H9 (cell line): ENCODE data around the gene RSPH9. TPM values are rescaled to one million over a fixed set of nuclear protein-coding genes. Genes with fewer than 3 reads are reported as not detected.

Source experiments
- DNase-seq: peaks from one replicate; pipeline ENCODE4 v3.0.0-alpha.2; 2017
- H2AFZ ChIP-seq: one replicate; pipeline ENCODE4 v1.6.1; 2013; ENCODE audit warnings: mild to moderate bottlenecking, low read length, control low read depth, moderate library complexity
- H2AK5ac ChIP-seq: 2 replicates; pipeline ENCODE4 v1.6.1; 2013; ENCODE audit warnings: low read length, control low read depth, mixed read lengths; ENCODE audit not compliant: insufficient read length
- H2BK120ac ChIP-seq: one replicate; pipeline ENCODE4 v1.6.1; 2013; ENCODE audit warnings: low read depth, mild to moderate bottlenecking, low read length, control low read depth, inconsistent platforms; ENCODE audit not compliant: poor library complexity, severe bottlenecking
- H2BK12ac ChIP-seq: 2 replicates; pipeline ENCODE4 v1.6.1; 2013; ENCODE audit warnings: low read length, control low read depth, mixed read lengths, low read depth; ENCODE audit not compliant: insufficient read length
- H2BK15ac ChIP-seq: 2 replicates; pipeline ENCODE4 v1.6.1; 2013; ENCODE audit warnings: low read depth, low read length, control low read depth
- H2BK20ac ChIP-seq: one replicate; pipeline ENCODE4 v1.6.1; 2013; ENCODE audit warnings: low read depth, mild to moderate bottlenecking, low read length, control low read depth, inconsistent platforms; ENCODE audit not compliant: poor library complexity, severe bottlenecking
- H2BK5ac ChIP-seq: 2 replicates; pipeline ENCODE4 v1.6.1; 2013; ENCODE audit warnings: low read length, control low read depth, mixed read lengths; ENCODE audit not compliant: insufficient read length
- H3K14ac ChIP-seq: 2 replicates; pipeline ENCODE4 v1.6.1; 2013; ENCODE audit warnings: low read length, control low read depth; ENCODE audit not compliant: insufficient read depth
- H3K18ac ChIP-seq: 2 replicates; pipeline ENCODE4 v1.6.1; 2013; ENCODE audit warnings: low read depth, mild to moderate bottlenecking, mixed read lengths, low read length, control low read depth; ENCODE audit not compliant: insufficient read length
- H3K23ac ChIP-seq: 2 replicates; pipeline ENCODE4 v1.6.1; 2013; ENCODE audit warnings: low read length, control low read depth, mixed read lengths, low read depth; ENCODE audit not compliant: insufficient read length
- H3K23me2 ChIP-seq: 2 replicates; pipeline ENCODE4 v1.6.1; 2013; ENCODE audit warnings: low read depth, mild to moderate bottlenecking, mixed read lengths, low read length, control low read depth; ENCODE audit not compliant: insufficient read length, poor library complexity, severe bottlenecking
- H3K27ac ChIP-seq: 2 replicates; pipeline ENCODE4 v1.5.1; 2013; ENCODE audit warnings: low read length, control low read depth, mixed read lengths, low read depth; ENCODE audit not compliant: insufficient read length
- H3K27me3 ChIP-seq: 2 replicates; pipeline ENCODE4 v1.6.1; 2013; ENCODE audit warnings: low read length, control low read depth, inconsistent platforms; ENCODE audit not compliant: insufficient read depth
- H3K4ac ChIP-seq: 2 replicates; pipeline ENCODE4 v1.6.1; 2013; ENCODE audit warnings: low read depth, mild to moderate bottlenecking, control low read depth, inconsistent platforms, low read length, moderate library complexity
- H3K4me1 ChIP-seq: 2 replicates; pipeline ENCODE4 v1.6.1; 2013; ENCODE audit warnings: low read length, control low read depth, inconsistent platforms; ENCODE audit not compliant: insufficient read depth
- H3K4me2 ChIP-seq: 2 replicates; pipeline ENCODE4 v1.6.1; 2013; ENCODE audit warnings: low read length, control low read depth, mixed read lengths; ENCODE audit not compliant: insufficient read length, insufficient read depth
- H3K56ac ChIP-seq: 2 replicates; pipeline ENCODE4 v1.6.1; 2013; ENCODE audit warnings: low read depth, mild to moderate bottlenecking, mixed read lengths, low read length, control low read depth; ENCODE audit not compliant: insufficient read length
- H3K79me1 ChIP-seq: 2 replicates; pipeline ENCODE4 v1.6.1; 2013; ENCODE audit warnings: low read depth, mild to moderate bottlenecking, moderate library complexity, low read length, control low read depth, inconsistent platforms; ENCODE audit not compliant: insufficient read depth, poor library complexity, severe bottlenecking
- H3K79me2 ChIP-seq: 2 replicates; pipeline ENCODE4 v1.6.1; 2013; ENCODE audit warnings: low read length, control low read depth, inconsistent platforms; ENCODE audit not compliant: insufficient read depth
- H3K9ac ChIP-seq: 2 replicates; pipeline ENCODE4 v1.6.1; 2013; ENCODE audit warnings: low read length, control low read depth, mixed read lengths; ENCODE audit not compliant: insufficient read length; ENCODE audit errors: extremely low read depth
- H3K9me3 ChIP-seq: one replicate; pipeline ENCODE4 v1.6.1; 2013; ENCODE audit warnings: low read depth, low read length, inconsistent platforms; ENCODE audit not compliant: control insufficient read depth
- H3T11ph ChIP-seq: one replicate; pipeline ENCODE4 v1.6.1; 2013; ENCODE audit warnings: mild to moderate bottlenecking, low read length, control low read depth, inconsistent platforms
- H4K20me1 ChIP-seq: one replicate; pipeline ENCODE4 v1.6.1; 2013; ENCODE audit not compliant: control insufficient read depth, insufficient read length, insufficient read depth
- H4K5ac ChIP-seq: 2 replicates; pipeline ENCODE4 v1.6.1; 2013; ENCODE audit warnings: low read depth, mild to moderate bottlenecking, mixed read lengths, low read length, control low read depth; ENCODE audit not compliant: insufficient read length
- H4K8ac ChIP-seq: replicated peaks from 2 replicates; pipeline ENCODE4 v1.6.1; 2013; ENCODE audit warnings: low read length, control low read depth, mixed read lengths, low read depth; ENCODE audit not compliant: insufficient read length
- H4K91ac ChIP-seq: 2 replicates; pipeline ENCODE4 v1.6.1; 2013; ENCODE audit warnings: low read depth, mild to moderate bottlenecking, moderate library complexity, mixed read lengths, low read length, control low read depth; ENCODE audit not compliant: insufficient read length
- H3K27ac Mint-ChIP-seq, 3 experiments: 2 replicates in 2 of 3; 3 replicates in 1 of 3; pipeline ENCODE4 v1.8.0; 2020 to 2021; ENCODE audit warnings: mixed read lengths in 3 of 3, mild to moderate bottlenecking in 1 of 3, moderate library complexity in 1 of 3
- H3K27me3 Mint-ChIP-seq: 2 replicates; pipeline ENCODE4 v1.8.0; 2021; ENCODE audit warnings: low read depth, mild to moderate bottlenecking, moderate library complexity, mixed read lengths
- H3K36me3 Mint-ChIP-seq, 3 experiments: 2 replicates in 2 of 3; 3 replicates in 1 of 3; pipeline ENCODE4 v1.8.0; 2020 to 2021; ENCODE audit warnings: low read depth in 3 of 3, mixed read lengths in 3 of 3; ENCODE audit not compliant: insufficient read depth in 1 of 3
- H3K4me1 Mint-ChIP-seq, 2 experiments: 2 replicates each; pipeline ENCODE4 v1.8.0; 2020; ENCODE audit warnings: mixed read lengths in 2 of 2
- H3K4me3 Mint-ChIP-seq, 2 experiments: 2 replicates in 1 of 2; 3 replicates in 1 of 2; pipeline ENCODE4 v1.8.0; 2020 to 2021; ENCODE audit warnings: mild to moderate bottlenecking in 2 of 2, mixed read lengths in 2 of 2, moderate library complexity in 1 of 2
- H3K9me3 Mint-ChIP-seq, 2 experiments: 2 replicates in 1 of 2; 3 replicates in 1 of 2; pipeline ENCODE4 v1.8.0; 2020; ENCODE audit warnings: mild to moderate bottlenecking in 2 of 2, mixed read lengths in 2 of 2, moderate library complexity in 1 of 2
- CTCF ChIP-seq: fragments of 200-600 bp; sonication (generic); conservative IDR thresholded peaks from 3 replicates; pipeline ENCODE4 v1.8.0; 2021; ENCODE audit warnings: antibody characterized with exemption, mild to moderate bottlenecking
- WGBS: extraction: QIAGEN DNeasy Blood & Tissue Kit; methylation state at CpG from one replicate; pipeline ENCODE4 v1.1.7; 2013; ENCODE audit warnings: missing lambda C conversion rate, low lambda C conversion rate, mixed read lengths; ENCODE audit not compliant: insufficient read length; ENCODE audit errors: extremely low coverage; 5-methylcytosine and 5-hydroxymethylcytosine counted together
- total RNA-seq: library from RNA; stranded (reverse); gene quantifications from 2 replicates; pipeline ENCODE4 v1.2.1, GENCODE V29; 2021

The RSPH9 gene
- total RNA-seq, 1 experiment from 2014 or later, result 0.39 TPM

DNA sequence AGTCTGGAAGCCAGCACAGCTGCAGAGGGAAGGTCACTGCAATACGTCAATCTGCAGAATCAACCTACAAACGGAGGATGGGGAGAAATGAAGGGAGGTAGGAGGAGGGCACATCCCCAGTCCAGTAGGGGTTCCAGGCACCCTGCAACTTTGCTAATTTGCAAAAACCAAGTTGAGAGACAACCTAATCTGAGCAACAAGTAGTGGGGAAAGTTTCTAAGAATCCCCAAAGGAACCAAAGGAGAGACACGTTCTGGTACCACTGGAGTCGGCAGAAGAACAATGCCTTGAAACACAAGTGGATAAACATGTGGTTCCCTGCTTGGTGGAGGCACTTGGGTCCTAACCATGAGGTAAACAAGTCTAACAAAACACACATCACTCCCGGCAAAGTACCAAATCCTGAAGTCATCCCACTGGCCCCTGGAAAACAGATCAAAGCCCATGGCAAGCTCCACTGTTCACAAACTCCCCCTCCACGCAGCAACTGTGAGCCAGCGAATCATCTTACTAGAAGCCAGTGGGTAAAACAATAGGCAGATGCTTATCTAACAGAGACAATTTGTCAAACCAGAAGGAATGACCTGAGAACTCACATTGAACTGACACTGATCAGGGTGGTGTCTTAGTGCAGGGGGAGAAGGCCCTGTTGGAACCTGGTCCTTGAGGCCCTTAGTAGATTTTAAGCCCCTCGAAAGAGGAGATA is 38.0 kb downstream of the RSPH9 start:
- DNase-seq, result no peak
- Histone ChIP-seq H3K79me1 (peaks cover 13% of the 10 kb centered on the region), H3T11ph (no peak overlapping the region), H3K79me2 (peaks cover 26% of the 10 kb centered on the region), H4K5ac (no peak overlapping the region), H3K23ac (no peak overlapping the region), H3K9me3 (no peaks in the 10 kb centered on the region), H3K4ac (no peak overlapping the region), H4K20me1 (no peaks in the 10 kb centered on the region), H4K8ac (no peak overlapping the region), H2BK120ac (no peak overlapping the region), H2AFZ (no peak overlapping the region), H3K27me3 (no peaks in the 10 kb centered on the region), H2BK5ac (no peak overlapping the region), H2BK15ac (no peak overlapping the region), H3K14ac (no peak overlapping the region), H2BK12ac (no peak overlapping the region), H2AK5ac (no peak overlapping the region), H2BK20ac (no peak overlapping the region), H3K9ac (no peak overlapping the region), H3K4me2 (no peak overlapping the region), H3K56ac (no peak overlapping the region), H3K18ac (no peak overlapping the region), H3K23me2 (peaks cover 8% of the 10 kb centered on the region), H3K4me1 (no peaks in the 10 kb centered on the region), H3K27ac (no peak overlapping the region), H4K91ac (no peak overlapping the region)
- Mint-ChIP-seq H3K9me3 (no peaks in the 10 kb centered on the region), H3K4me3 (no peak overlapping the region), H3K4me1 (peaks cover 21 to 24% of the 10 kb centered on the region in 2 experiments), H3K36me3 (peaks cover 16 to 26% (median 19%) of the 10 kb centered on the region in 3 experiments; a peak in 6 of 7 replicates), H3K27me3 (no peaks in the 10 kb centered on the region), H3K27ac (peak overlapping the region; percentile 17 to 61 (median 46); a peak in 4 of 7 replicates)
- TF ChIP-seq CTCF, result no peak
- WGBS, result no CpG with 5 or more reads among the region's 8 CpGs
